ENCODE measurements around the gene PRKN. TPM values are rescaled to one million over a fixed set of nuclear protein-coding genes. Genes with fewer than 3 reads are reported as not detected.
A peak's percentile ranks its signal among the peaks of the same experiment; 100 is the strongest.

Gene PRKN
- total RNA-seq, 1 experiment from 2014 or later = 2.0 TPM

DNA sequence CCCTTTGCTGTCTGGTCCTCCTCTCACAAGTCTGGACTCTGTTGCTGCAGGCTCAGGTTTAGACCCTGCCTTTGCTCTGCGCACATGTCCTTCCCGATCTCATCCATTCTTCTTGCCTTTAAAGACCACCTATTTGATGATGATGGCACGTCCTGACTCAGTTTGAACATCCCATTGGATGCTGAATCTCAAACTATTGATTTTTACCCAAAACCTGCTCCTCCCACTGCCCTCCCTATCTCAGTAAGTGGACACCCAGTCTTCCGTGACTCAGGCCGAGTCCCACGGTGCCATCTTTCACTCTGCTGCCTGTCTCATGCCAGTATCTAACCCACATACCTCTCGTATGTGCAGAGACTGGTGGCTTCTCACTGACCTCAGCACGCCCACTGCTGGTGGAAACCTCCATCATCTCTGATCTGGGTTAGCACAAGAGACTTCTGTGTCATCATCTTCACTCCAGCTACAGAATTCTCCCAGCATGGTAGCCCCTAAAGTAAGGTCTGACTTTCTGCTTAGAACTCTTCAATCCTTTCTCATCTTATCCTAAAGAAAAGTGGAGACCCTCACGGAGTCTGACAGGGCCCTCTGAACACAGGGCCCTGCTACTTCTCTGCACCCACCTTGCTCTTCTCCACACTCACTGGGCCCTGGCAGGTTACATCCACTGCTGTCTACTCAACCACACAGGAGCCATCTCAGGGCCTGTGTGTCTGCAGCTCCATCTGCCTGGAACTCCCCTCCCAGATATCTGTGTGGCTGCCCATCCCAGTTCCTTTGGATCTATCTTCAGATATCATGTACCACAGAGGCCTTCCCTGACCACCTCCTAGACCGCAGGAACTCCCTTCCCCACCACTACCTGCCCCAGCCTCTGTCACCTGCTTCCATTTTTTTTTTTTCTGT, 1066.6 kb downstream of the PRKN start:
- H3K4me2 ChIP-seq (ENCODE audit: insufficient read depth, insufficient read length, low read length) = no peak overlapping the region
- peak; percentile 26; the same call in 2 of the 3 replicates for TF ChIP-seq CTCF (conservative IDR thresholded peaks at IDR 0.05)
- WGBS (ENCODE audit: extremely low coverage, insufficient read length, low lambda C conversion rate) = no CpG with 5 or more reads among the region's 10 CpGs
- H3K4ac ChIP-seq (ENCODE audit: low read depth, low read length) = no peak overlapping the region
- DNase-seq = no peak
- Mint-ChIP-seq H3K27me3 (ENCODE audit: low read depth) (no peaks in the 10 kb centered on the region), H3K9me3 (peaks cover 18 to 24% of the 10 kb centered on the region in 2 experiments), H3K27ac (no peak overlapping the region), H3K4me3 (no peak overlapping the region), H3K4me1 (no peaks in the 10 kb centered on the region), H3K36me3 (ENCODE audit: insufficient read depth in 1 of 3, low read depth in 3 of 3) (peaks cover 6 to 19% (median 9%) of the 10 kb centered on the region in 3 experiments)
- H3K79me2 ChIP-seq (ENCODE audit: insufficient read depth, low read length) = no peaks in the 10 kb centered on the region
- H2BK12ac ChIP-seq (ENCODE audit: insufficient read length, low read depth, low read length) = no peak overlapping the region
- peaks cover 16% of the 10 kb centered on the region for H3K9me3 ChIP-seq (ENCODE audit: control insufficient read depth, low read depth, low read length)
- H3K9ac ChIP-seq (ENCODE audit: extremely low read depth, insufficient read length, low read length) = no peak overlapping the region
- H2AK5ac ChIP-seq (ENCODE audit: insufficient read length, low read length) = no peak overlapping the region
- no peak overlapping the region for H4K91ac ChIP-seq (ENCODE audit: insufficient read length, low read depth, low read length)
- no peak overlapping the region for H2BK5ac ChIP-seq (ENCODE audit: insufficient read length, low read length)
- no peaks in the 10 kb centered on the region for H4K20me1 ChIP-seq (ENCODE audit: control insufficient read depth, insufficient read depth, insufficient read length)
- no peak overlapping the region for H3K23ac ChIP-seq (ENCODE audit: insufficient read length, low read depth, low read length)
- H4K8ac ChIP-seq (replicated peaks; ENCODE audit: insufficient read length, low read depth, low read length) = no peak overlapping the region
- no peaks in the 10 kb centered on the region for H3K79me1 ChIP-seq (ENCODE audit: insufficient read depth, low read depth, low read length, poor library complexity, severe bottlenecking)
- H2BK120ac ChIP-seq (ENCODE audit: low read depth, low read length, poor library complexity, severe bottlenecking) = no peak overlapping the region
- no peak overlapping the region for H2BK20ac ChIP-seq (ENCODE audit: low read depth, low read length, poor library complexity, severe bottlenecking)
- H3K18ac ChIP-seq (ENCODE audit: insufficient read length, low read depth, low read length) = no peak overlapping the region
- no peaks in the 10 kb centered on the region for H3K27me3 ChIP-seq (ENCODE audit: insufficient read depth, low read length)
- no peak overlapping the region for H3K56ac ChIP-seq (ENCODE audit: insufficient read length, low read depth, low read length)
- H2BK15ac ChIP-seq (ENCODE audit: low read depth, low read length) = no peak overlapping the region
- H3K4me1 ChIP-seq (ENCODE audit: insufficient read depth, low read length) = no peaks in the 10 kb centered on the region
- H3K27ac ChIP-seq (ENCODE audit: insufficient read length, low read depth, low read length) = no peak overlapping the region
- no peaks in the 10 kb centered on the region for H3K23me2 ChIP-seq (ENCODE audit: insufficient read length, low read depth, low read length, poor library complexity, severe bottlenecking)
- no peak overlapping the region for H4K5ac ChIP-seq (ENCODE audit: insufficient read length, low read depth, low read length)
- H2AFZ ChIP-seq (ENCODE audit: low read length) = no peak overlapping the region
- H3T11ph ChIP-seq (ENCODE audit: low read length) = no peak overlapping the region
- H3K14ac ChIP-seq (ENCODE audit: insufficient read depth, low read length) = no peak overlapping the region; the same call in 1 of the 2 replicates
